ENCODE measurements around the gene PKDREJ.

- TF ChIP-seq, protein P1, sequence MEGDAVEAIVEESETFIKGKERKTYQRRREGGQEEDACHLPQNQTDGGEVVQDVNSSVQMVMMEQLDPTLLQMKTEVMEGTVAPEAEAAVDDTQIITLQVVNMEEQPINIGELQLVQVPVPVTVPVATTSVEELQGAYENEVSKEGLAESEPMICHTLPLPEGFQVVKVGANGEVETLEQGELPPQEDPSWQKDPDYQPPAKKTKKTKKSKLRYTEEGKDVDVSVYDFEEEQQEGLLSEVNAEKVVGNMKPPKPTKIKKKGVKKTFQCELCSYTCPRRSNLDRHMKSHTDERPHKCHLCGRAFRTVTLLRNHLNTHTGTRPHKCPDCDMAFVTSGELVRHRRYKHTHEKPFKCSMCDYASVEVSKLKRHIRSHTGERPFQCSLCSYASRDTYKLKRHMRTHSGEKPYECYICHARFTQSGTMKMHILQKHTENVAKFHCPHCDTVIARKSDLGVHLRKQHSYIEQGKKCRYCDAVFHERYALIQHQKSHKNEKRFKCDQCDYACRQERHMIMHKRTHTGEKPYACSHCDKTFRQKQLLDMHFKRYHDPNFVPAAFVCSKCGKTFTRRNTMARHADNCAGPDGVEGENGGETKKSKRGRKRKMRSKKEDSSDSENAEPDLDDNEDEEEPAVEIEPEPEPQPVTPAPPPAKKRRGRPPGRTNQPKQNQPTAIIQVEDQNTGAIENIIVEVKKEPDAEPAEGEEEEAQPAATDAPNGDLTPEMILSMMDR (IDR thresholded peaks at IDR 0.05) = no peak
- TF ChIP-seq POLR2AphosphoS5 (IDR thresholded peaks at IDR 0.05; ENCODE audit: low read depth, low read length) (no peak), TCF7L2 (IDR thresholded peaks at IDR 0.05; ENCODE audit: low read depth, low read length) (no peak)
- TF ChIP-seq, protein P2, sequence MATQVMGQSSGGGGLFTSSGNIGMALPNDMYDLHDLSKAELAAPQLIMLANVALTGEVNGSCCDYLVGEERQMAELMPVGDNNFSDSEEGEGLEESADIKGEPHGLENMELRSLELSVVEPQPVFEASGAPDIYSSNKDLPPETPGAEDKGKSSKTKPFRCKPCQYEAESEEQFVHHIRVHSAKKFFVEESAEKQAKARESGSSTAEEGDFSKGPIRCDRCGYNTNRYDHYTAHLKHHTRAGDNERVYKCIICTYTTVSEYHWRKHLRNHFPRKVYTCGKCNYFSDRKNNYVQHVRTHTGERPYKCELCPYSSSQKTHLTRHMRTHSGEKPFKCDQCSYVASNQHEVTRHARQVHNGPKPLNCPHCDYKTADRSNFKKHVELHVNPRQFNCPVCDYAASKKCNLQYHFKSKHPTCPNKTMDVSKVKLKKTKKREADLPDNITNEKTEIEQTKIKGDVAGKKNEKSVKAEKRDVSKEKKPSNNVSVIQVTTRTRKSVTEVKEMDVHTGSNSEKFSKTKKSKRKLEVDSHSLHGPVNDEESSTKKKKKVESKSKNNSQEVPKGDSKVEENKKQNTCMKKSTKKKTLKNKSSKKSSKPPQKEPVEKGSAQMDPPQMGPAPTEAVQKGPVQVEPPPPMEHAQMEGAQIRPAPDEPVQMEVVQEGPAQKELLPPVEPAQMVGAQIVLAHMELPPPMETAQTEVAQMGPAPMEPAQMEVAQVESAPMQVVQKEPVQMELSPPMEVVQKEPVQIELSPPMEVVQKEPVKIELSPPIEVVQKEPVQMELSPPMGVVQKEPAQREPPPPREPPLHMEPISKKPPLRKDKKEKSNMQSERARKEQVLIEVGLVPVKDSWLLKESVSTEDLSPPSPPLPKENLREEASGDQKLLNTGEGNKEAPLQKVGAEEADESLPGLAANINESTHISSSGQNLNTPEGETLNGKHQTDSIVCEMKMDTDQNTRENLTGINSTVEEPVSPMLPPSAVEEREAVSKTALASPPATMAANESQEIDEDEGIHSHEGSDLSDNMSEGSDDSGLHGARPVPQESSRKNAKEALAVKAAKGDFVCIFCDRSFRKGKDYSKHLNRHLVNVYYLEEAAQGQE (IDR thresholded peaks at IDR 0.05; ENCODE audit: insufficient read depth in 1 of 2, low read depth in 2 of 2, low read length in 1 of 2) = no peak
These were observed 45.3 kb upstream of the PKDREJ start for GRCh38 chr22:46308283-46308988.
